ENCODE results near the gene ADAMTS17.

The ADAMTS17 gene

DNA sequence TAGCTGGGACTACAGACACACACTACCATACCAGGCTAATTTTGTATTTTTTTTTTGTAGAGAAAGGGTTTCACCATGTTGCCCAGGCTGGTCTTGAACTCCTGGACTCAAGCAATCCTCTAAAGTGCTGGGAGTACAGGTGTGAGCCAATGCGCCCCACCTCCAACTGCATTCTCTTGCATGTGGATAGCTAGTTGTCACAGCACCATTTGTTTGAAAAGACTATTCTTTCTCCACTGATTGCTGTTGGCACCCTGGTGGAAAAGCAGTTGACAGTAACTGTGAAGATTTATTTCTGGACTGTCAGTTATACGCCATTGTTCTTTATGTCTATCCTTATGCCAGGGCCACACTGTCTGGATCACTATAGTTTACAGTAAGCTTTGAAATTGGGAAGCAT is 303.9 kb downstream of the ADAMTS17 start:
- DNase-seq = no peak

GRCh38 chr15:100036015-100036414 is 305.8 kb downstream of the ADAMTS17 start:
- no peak for DNase-seq

GRCh38 chr15:100034191-100034590 is 307.6 kb downstream of the ADAMTS17 start:
- no peak for DNase-seq

DNA sequence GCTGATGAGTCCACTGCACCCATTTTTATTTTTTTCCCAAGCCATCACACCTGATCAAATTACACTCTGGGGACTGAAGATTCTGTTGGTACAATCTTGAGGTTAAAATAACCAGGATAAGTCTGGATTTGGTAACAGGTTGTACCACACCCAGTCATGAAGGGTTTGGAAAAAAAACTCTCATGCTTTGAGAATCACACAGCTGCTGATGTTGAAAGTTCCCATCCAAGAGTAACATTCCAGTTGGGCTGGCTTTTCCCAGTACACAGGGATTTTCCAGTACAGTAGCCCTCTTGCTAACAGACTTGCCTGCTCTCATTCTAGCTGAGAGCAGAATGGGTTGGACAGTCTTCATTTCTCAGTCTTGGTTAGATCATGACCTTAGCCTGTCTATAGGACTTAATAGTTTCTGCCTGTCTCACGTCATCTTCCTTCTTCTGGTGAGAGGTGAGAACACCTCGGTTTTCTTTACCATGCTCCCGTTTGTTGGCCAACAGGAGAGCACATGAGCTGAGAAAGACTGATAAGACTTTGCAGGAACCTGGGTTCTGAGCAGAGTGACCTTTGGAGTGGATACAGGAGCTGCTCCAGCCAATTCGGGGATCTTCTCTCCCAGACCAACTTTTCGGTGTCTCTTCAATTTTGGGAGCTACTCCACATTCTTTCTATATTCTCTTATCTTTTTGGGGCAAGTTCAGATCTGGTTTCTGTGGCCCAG is 308.5 kb downstream of the ADAMTS17 start:
- no peak for DNase-seq

DNA sequence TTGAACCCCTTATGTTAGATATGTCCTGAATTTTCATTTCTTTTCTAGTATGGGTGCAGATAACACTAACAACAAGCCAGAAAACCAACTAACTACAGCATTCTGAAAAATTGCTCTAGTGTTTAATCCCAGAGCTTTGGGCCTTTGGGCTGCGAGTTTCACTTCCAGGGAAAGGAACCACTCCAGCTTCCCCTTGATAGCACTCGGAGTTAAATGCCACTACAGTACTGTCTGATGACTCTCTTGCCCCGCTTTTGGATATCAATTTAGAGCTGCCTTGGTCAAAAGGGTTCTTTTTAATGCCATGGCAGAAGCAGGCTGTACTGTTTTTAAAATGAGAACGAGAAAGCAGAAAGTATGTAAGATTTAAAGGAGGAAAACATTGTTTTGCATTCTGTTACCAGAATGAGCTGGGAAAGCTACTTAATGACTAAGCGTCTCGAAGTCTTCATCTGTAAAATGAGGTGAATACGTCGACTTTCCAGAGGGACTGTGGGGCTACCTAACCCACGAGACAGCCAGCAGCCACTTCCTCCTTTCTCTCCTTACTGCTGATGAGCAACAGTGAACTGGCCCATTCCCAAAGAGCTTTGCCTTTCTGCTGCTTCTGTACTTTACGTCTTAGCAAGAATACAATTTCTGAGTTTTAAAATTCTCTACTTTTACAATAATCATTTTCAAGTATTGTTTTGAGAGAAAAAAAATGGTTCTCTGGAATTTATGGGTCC is 309.3 kb downstream of the ADAMTS17 start:
- no peak for DNase-seq

GRCh38 chr15:100031665-100032357 is 310.0 kb downstream of the ADAMTS17 start:
- no peak for DNase-seq

GRCh38 chr15:100030586-100031229 is 311.1 kb downstream of the ADAMTS17 start:
- DNase-seq = no peak

DNA sequence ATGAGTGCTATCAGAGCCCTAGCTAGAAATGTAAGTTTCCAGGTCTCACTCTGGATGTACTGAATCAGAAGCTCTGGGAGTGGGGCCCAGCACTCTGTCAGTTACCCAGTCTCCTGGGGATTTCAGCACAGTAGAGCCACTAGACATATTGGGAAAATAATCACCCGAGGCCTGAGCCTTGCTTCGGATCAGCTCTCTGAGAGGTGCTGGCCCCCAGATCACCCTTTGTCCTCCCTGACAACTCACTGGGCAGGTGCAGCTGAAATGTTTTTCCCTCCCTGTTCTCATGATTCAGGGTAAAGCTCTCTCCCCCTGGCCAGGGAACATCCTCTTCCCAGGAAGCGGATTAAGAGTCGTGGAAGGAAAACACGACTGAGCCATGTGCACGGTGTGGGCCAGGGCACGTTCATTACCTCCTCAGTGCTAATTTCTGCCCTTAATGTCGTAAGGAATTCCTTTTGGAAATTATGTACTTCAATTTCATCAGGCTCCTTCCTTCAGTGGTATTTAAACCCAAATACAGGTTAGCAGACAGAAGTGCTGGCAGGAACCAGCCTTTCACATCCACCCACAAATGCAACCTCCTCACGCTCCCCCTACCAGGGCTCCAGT is 311.8 kb downstream of the ADAMTS17 start:
- DNase-seq = no peak

GRCh38 chr15:100029045-100029444 is 312.7 kb downstream of the ADAMTS17 start:
- DNase-seq = no peak

GRCh38 chr15:100026041-100026440 is 315.7 kb downstream of the ADAMTS17 start:
- no peak for DNase-seq

GRCh38 chr15:100022806-100023205 is 319.0 kb downstream of the ADAMTS17 start:
- no peak for DNase-seq

DNA sequence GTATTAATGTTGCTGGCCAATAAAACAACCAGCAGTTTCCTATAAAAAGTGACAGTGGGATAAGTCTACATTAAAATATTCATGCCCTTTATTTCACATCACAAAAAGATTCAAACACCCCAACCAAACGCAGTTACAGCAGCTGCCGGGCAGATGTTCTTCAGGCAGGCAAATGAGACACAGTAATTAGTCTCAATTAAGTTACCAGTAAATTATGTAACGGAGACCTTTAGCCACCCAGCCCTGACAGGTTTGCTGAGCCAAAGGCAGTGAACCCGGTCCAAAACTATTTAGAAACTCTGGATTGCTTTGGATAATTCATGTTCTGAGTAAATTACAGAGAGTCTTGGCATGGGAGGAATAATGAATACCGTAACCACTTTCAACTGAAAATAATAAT is 319.4 kb downstream of the ADAMTS17 start:
- DNase-seq = no peak

DNA sequence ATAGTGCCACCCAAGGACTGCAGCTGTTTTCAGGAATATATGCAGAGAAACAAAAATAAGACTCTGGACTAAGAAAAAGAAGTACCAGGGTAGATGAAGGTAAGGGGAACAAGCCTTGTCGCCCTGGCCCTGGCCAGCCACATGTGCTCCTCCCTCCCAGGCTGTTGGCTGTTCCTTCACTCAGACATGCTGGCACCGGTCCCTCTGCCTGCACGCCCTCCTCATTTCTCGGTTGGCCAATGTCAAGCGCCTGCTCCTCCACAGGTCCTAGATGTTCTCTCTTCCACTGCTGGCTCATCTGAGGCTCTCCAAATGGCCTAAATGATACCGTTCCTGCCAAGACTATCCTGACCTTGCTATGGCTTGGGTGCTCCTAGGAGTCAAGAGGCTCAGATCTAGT is 320.1 kb downstream of the ADAMTS17 start:
- DNase-seq = no peak

- DNase-seq = no peak
Measured at GRCh38 chr15:100020614-100021013, 321.2 kb downstream of the ADAMTS17 start.

DNA sequence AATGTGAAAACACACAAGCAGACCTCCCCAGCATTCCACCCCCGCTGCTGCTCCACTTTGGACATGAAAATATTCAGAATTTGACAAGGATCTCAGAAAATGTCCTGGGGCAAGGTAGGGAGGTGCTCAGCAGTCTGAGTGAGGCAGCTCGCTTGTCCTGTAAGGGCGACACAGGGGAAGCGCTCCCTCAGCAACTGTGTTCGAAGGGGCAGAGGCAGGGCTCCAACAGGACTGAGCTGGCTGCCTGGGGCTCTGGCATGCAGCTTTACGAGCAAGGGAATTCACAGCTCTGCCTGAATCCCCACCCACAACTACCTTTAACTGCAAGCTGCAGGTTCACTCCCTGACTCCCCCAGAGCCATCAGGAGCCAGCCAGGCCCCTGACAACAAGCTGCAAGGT is 321.6 kb downstream of the ADAMTS17 start:
- DNase-seq = no peak

DNA sequence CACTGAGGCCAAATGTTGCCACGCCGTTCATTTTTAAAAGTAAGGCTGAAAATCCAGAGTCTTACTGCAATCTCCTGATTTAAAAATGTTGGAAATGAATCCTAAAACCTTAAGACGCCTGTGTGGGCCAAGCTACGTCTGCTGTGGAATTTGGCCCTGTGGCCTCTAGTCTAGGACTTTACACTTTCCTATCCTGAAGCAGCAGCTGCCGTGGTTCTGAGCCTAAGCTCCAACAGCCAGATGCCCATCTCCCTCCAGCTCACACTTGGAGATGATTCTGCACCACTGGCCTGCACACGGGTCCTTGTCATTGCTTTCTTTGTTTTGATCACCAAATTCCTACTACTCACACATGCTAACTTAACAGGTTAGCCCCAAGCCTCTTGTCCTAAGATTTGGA is 322.2 kb downstream of the ADAMTS17 start:
- no peak for DNase-seq

DNA sequence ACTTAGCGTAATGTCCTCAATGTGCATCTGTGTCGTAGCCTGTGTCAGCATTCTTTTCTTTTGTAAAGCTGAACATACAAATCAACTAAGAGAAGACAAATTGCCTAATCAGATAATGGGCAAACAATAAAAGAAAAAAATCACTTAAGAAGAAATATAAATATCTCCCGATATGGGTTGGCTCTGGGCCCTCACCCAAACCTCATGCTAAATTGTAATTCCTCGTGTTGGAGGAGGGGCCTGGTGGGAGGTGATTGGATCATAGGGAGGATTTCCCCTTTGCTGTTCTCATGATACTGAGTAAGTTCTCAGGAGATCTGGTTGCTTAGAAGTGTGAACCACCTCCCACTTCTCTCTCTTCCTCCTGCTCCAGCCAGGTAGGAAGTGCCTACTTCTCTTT is 323.6 kb downstream of the ADAMTS17 start:
- no peak for DNase-seq

GRCh38 chr15:100017140-100017539 is 324.6 kb downstream of the ADAMTS17 start:
- DNase-seq = no peak

- no peak for DNase-seq
Measured at GRCh38 chr15:100016632-100017031, 325.1 kb downstream of the ADAMTS17 start.

DNA sequence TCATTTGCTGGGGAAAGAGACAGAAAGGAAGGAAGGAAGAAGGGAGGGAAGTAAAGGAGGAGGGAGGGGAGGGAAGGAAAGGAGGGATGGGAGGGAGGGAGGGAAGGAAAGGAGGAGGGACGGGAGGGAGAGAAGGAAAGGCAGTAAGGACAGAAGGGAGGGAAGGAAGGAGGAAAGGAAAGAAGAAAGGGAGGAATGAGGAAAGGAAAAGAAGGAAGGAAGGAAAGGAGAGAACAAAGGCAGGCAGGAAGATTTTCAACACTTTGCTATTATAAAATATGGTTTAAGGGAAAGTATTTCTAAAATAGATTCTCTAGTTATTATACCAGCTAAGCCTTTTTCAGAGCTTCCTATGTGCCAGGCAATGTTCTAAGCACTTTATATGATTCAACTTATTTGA is 330.5 kb downstream of the ADAMTS17 start:
- DNase-seq = no peak

GRCh38 chr15:100009372-100009771 is 332.4 kb downstream of the ADAMTS17 start:
- DNase-seq = no peak

GRCh38 chr15:100008258-100008657 is 333.5 kb downstream of the ADAMTS17 start:
- no peak for DNase-seq

GRCh38 chr15:100007609-100008008 is 334.2 kb downstream of the ADAMTS17 start:
- no peak for DNase-seq

All from cortex of kidney (tissue), 1 donor.